HEK293T (cell line): Measurements from ENCODE around the gene FBXO41.

ENCODE experiments used
- CTCF ChIA-PET: fragments of 350-600 bp; formaldehyde crosslinking; extraction: SDS; loops from one replicate; lab custom pipeline; 2021; ENCODE audit warnings: antibody characterized with exemption, inconsistent platforms; lab: Yijun Ruan, JAX
- POLR2A ChIA-PET: fragments of 350-600 bp; formaldehyde crosslinking; extraction: SDS; loops from one replicate; lab custom pipeline; 2020; ENCODE audit warnings: antibody characterized with exemption, inconsistent platforms; lab: Yijun Ruan, JAX
- DNase-seq: peaks from one replicate; pipeline ENCODE4 v3.0.0; 2012; ENCODE audit warnings: mixed read lengths; ENCODE audit errors: extremely low spot score
- ARNT ChIP-seq: fragments of 450-650 bp; IDR thresholded peaks from 2 replicates; pipeline ENCODE4 v1.6.1; 2017; ENCODE audit warnings: mild to moderate bottlenecking
- BHLHE40 ChIP-seq: fragments of 450-650 bp; IDR thresholded peaks from 2 replicates; pipeline ENCODE4 v1.6.1; 2016; ENCODE audit warnings: mild to moderate bottlenecking, moderate library complexity, borderline replicate concordance
- CTBP1 ChIP-seq: fragments of 450-650 bp; IDR thresholded peaks from 2 replicates; pipeline ENCODE4 v1.6.1; 2016; ENCODE audit warnings: borderline replicate concordance
- ELF4 ChIP-seq: fragments of 450-650 bp; IDR thresholded peaks from 2 replicates; pipeline ENCODE4 v1.6.1; 2017; ENCODE audit warnings: antibody characterized with exemption
- FOXA1 ChIP-seq: fragments of 450-650 bp; IDR thresholded peaks from 2 replicates; pipeline ENCODE4 v1.6.1; 2016; ENCODE audit warnings: mild to moderate bottlenecking
- FOXK2 ChIP-seq: fragments of 450-650 bp; IDR thresholded peaks from 2 replicates; pipeline ENCODE4 v1.6.1; 2016; ENCODE audit warnings: mild to moderate bottlenecking
- FOXM1 ChIP-seq: fragments of 450-650 bp; IDR thresholded peaks from 2 replicates; pipeline ENCODE4 v1.6.1; 2017; ENCODE audit warnings: mild to moderate bottlenecking, borderline replicate concordance
- HDGF ChIP-seq: fragments of 450-650 bp; IDR thresholded peaks from 2 replicates; pipeline ENCODE4 v1.6.1; 2017; ENCODE audit warnings: antibody characterized with exemption, borderline replicate concordance
- L3MBTL2 ChIP-seq: fragments of 450-650 bp; conservative IDR thresholded peaks from 2 replicates; pipeline ENCODE4 v1.6.1; 2016; ENCODE audit warnings: mild to moderate bottlenecking
- LEF1 ChIP-seq: fragments of 450-650 bp; IDR thresholded peaks from 2 replicates; pipeline ENCODE4 v1.6.1; 2017; ENCODE audit warnings: mild to moderate bottlenecking, borderline replicate concordance
- NFRKB ChIP-seq: fragments of 450-650 bp; IDR thresholded peaks from 2 replicates; pipeline ENCODE4 v1.6.1; 2016; ENCODE audit warnings: mild to moderate bottlenecking, moderate library complexity
- SP1 ChIP-seq: fragments of 450-650 bp; IDR thresholded peaks from 2 replicates; pipeline ENCODE4 v1.6.1; 2017
- SUZ12 ChIP-seq: fragments of 450-650 bp; IDR thresholded peaks from 2 replicates; pipeline ENCODE4 v1.6.1; 2016; ENCODE audit warnings: mild to moderate bottlenecking
- TARDBP ChIP-seq: fragments of 450-650 bp; IDR thresholded peaks from 2 replicates; pipeline ENCODE4 v1.6.1; 2016
- ZNF384 ChIP-seq: fragments of 450-650 bp; IDR thresholded peaks from 2 replicates; pipeline ENCODE4 v1.6.1; 2016
- TF ChIP-seq, protein P1 (sequence below): fragments of 450-650 bp; IDR thresholded peaks from 2 replicates; pipeline ENCODE4 v1.6.1; 2016

Gene FBXO41

GRCh38 chr2:73253400-73253799, 30.9 kb downstream of the FBXO41 start:
- TF ChIP-seq TARDBP (no peak), L3MBTL2 (no peak), LEF1 (no peak), FOXA1 (no peak), SUZ12 (no peak), HDGF (no peak), CTBP1 (no peak), ELF4 (no peak), FOXK2 (no peak), FOXM1 (no peak), ZNF384 (no peak), ARNT (no peak), NFRKB (no peak), SP1 (no peak), BHLHE40 (no peak)
- TF ChIP-seq, protein P1, sequence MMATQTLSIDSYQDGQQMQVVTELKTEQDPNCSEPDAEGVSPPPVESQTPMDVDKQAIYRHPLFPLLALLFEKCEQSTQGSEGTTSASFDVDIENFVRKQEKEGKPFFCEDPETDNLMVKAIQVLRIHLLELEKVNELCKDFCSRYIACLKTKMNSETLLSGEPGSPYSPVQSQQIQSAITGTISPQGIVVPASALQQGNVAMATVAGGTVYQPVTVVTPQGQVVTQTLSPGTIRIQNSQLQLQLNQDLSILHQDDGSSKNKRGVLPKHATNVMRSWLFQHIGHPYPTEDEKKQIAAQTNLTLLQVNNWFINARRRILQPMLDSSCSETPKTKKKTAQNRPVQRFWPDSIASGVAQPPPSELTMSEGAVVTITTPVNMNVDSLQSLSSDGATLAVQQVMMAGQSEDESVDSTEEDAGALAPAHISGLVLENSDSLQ: no peak
- ChIA-PET CTCF (no interaction called here), POLR2A (interaction anchor here (5.0 kb wide), 1 partner anchor 19 kb away, joined by 32 read pairs; the partner anchor contains the start of genes CCT7 and PRADC1)
- DNase-seq: no peak

GRCh38 chr2:73252238-73253027, 31.8 kb downstream of the FBXO41 start:
- CTCF ChIA-PET: no interaction called here
- TF ChIP-seq NFRKB (no peak), SP1 (no peak), LEF1 (no peak), ARNT (no peak), SUZ12 (no peak), CTBP1 (no peak), FOXM1 (no peak), ELF4 (no peak), TARDBP (no peak), L3MBTL2 (no peak), HDGF (no peak), ZNF384 (no peak), FOXA1 (no peak)
- TF ChIP-seq, protein P1: no peak
- POLR2A ChIA-PET: interaction anchor here (5.0 kb wide), 1 partner anchor 18 kb away, joined by 32 read pairs; the partner anchor contains the start of genes CCT7 and PRADC1
- no peak for DNase-seq

GRCh38 chr2:73250872-73251846, 33.1 kb downstream of the FBXO41 start:
- POLR2A ChIA-PET: interaction anchor here (0.5 to 5.0 kb wide), 2 partner anchors 9 to 17 kb away, joined by 3 to 32 read pairs; partner anchors contain the start of genes CCT7 and PRADC1
- no peak for DNase-seq
- CTCF ChIA-PET: no interaction called here
- TF ChIP-seq SP1 (no peak), BHLHE40 (no peak), ELF4 (no peak), LEF1 (no peak)

- POLR2A ChIA-PET: interaction anchor here (5.0 kb wide), 1 partner anchor 15 kb away, joined by 32 read pairs; the partner anchor contains the start of genes CCT7 and PRADC1
- TF ChIP-seq ELF4: no peak
- no peak for TF ChIP-seq TARDBP
- TF ChIP-seq SUZ12: no peak
- TF ChIP-seq FOXM1: no peak
- TF ChIP-seq, protein P1: no peak
- TF ChIP-seq LEF1: no peak
- TF ChIP-seq ARNT: no peak
- no peak for TF ChIP-seq NFRKB
- no peak for TF ChIP-seq HDGF
- TF ChIP-seq L3MBTL2: no peak
- no peak for TF ChIP-seq CTBP1
- TF ChIP-seq SP1: no peak
- no peak for TF ChIP-seq FOXK2
- TF ChIP-seq FOXA1: no peak
- TF ChIP-seq ZNF384: no peak
- TF ChIP-seq BHLHE40: no peak
- DNase-seq: no peak
- CTCF ChIA-PET: no interaction called here
Observed at GRCh38 chr2:73249636-73250035, 34.6 kb downstream of the FBXO41 start.

GRCh38 chr2:73246850-73247249, 37.4 kb downstream of the FBXO41 start:
- DNase-seq: no peak
- TF ChIP-seq FOXM1 (no peak), SP1 (no peak), NFRKB (no peak)
- ChIA-PET CTCF (no interaction called here), POLR2A (interaction anchor here (1.2 to 2.7 kb wide), 2 partner anchors 11 to 13 kb away, joined by 4 to 14 read pairs; partner anchors contain the start of genes CCT7 and PRADC1)

DNA sequence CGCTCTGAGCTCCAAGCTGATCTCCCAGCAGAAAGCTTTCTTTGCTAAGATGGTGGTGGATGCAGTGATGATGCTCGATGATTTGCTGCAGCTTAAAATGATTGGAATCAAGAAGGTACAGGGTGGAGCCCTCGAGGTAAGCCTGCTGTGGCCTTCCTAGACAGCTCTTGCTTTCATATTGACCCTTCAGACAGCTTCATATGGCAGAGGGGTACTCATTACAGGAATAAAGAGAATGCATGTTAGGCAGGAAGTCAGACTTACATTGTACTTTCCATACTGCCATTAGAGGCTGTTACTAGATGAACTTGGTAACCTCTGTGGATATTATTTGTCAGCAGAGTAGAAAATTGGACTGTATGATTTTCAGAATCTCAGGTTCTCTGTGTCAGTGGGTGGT, 39.7 kb downstream of the FBXO41 start:
- ChIA-PET CTCF (no interaction called here), POLR2A (interaction anchor here (3.6 kb wide), 1 partner anchor 10 kb away, joined by 31 read pairs; the partner anchor contains the start of genes CCT7 and PRADC1)
- TF ChIP-seq ELF4: no peak
- no peak for TF ChIP-seq ZNF384
- TF ChIP-seq LEF1: no peak
- TF ChIP-seq, protein P1: no peak
- no peak for TF ChIP-seq TARDBP
- no peak for TF ChIP-seq NFRKB
- TF ChIP-seq ARNT: no peak
- TF ChIP-seq FOXK2: no peak
- no peak for TF ChIP-seq BHLHE40
- no peak for TF ChIP-seq L3MBTL2
- TF ChIP-seq SP1: no peak
- no peak for TF ChIP-seq FOXA1
- TF ChIP-seq HDGF: no peak
- no peak for TF ChIP-seq FOXM1
- no peak for TF ChIP-seq CTBP1
- DNase-seq: no peak
